ENCODE results near the gene BTBD19. TPM values are rescaled to one million over a fixed set of nuclear protein-coding genes. Genes with fewer than 3 reads are reported as not detected.

BTBD19 gene
- total RNA-seq, 1 experiment from 2014 or later = 11.6 TPM

DNA sequence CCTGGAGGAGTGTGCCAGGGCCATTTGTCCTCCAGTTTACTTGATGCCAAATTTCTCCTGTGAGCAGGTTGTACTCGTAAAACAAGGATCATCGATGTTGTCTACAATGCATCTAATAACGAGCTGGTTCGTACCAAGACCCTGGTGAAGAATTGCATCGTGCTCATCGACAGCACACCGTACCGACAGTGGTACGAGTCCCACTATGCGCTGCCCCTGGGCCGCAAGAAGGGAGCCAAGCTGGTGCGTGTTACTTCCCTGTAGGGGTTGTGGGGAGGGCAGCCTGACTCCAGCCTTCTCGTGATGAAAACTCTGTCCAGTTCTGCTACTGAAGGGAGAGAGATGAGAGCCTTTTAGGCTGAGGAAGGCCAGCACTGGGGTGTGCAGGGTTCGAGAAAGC is 30.8 kb upstream of the BTBD19 start:
- ATAC-seq (no peak), DNase-seq (ENCODE audit: low read depth, low spot score) (no peak)
- H3K9me2 ChIP-seq (ENCODE audit: insufficient read depth) = no peaks in the 10 kb centered on the region
- no peaks in the 10 kb centered on the region for H3K27me3 ChIP-seq (ENCODE audit: insufficient read depth, low read length)
- no peaks in the 10 kb centered on the region for H3K9me3 ChIP-seq (ENCODE audit: control insufficient read depth in 1 of 2, insufficient read depth in 1 of 2, low read depth in 1 of 2, low read length in 2 of 2)
- TF ChIP-seq, protein P1, sequence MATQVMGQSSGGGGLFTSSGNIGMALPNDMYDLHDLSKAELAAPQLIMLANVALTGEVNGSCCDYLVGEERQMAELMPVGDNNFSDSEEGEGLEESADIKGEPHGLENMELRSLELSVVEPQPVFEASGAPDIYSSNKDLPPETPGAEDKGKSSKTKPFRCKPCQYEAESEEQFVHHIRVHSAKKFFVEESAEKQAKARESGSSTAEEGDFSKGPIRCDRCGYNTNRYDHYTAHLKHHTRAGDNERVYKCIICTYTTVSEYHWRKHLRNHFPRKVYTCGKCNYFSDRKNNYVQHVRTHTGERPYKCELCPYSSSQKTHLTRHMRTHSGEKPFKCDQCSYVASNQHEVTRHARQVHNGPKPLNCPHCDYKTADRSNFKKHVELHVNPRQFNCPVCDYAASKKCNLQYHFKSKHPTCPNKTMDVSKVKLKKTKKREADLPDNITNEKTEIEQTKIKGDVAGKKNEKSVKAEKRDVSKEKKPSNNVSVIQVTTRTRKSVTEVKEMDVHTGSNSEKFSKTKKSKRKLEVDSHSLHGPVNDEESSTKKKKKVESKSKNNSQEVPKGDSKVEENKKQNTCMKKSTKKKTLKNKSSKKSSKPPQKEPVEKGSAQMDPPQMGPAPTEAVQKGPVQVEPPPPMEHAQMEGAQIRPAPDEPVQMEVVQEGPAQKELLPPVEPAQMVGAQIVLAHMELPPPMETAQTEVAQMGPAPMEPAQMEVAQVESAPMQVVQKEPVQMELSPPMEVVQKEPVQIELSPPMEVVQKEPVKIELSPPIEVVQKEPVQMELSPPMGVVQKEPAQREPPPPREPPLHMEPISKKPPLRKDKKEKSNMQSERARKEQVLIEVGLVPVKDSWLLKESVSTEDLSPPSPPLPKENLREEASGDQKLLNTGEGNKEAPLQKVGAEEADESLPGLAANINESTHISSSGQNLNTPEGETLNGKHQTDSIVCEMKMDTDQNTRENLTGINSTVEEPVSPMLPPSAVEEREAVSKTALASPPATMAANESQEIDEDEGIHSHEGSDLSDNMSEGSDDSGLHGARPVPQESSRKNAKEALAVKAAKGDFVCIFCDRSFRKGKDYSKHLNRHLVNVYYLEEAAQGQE (IDR thresholded peaks at IDR 0.05; ENCODE audit: low read depth) = no peak
- TF ChIP-seq, protein P2, sequence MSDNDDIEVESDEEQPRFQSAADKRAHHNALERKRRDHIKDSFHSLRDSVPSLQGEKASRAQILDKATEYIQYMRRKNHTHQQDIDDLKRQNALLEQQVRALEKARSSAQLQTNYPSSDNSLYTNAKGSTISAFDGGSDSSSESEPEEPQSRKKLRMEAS (IDR thresholded peaks at IDR 0.05) = no peak
- no peak for TF ChIP-seq EZH2phosphoT487 (IDR thresholded peaks at IDR 0.05; ENCODE audit: borderline replicate concordance)
- TF ChIP-seq EGR1 (IDR thresholded peaks at IDR 0.05; ENCODE audit: low read depth) = no peak
- no peak for TF ChIP-seq EZH2 (IDR thresholded peaks at IDR 0.05)
- no peak for TF ChIP-seq CEBPB (IDR thresholded peaks at IDR 0.05; ENCODE audit: low read depth)
- TF ChIP-seq SRF (IDR thresholded peaks at IDR 0.05; ENCODE audit: low read depth) = no peak
- no peak for TF ChIP-seq ZFX (IDR thresholded peaks at IDR 0.05)
- TF ChIP-seq RAD21 (IDR thresholded peaks at IDR 0.05; ENCODE audit: low read depth) = no peak
- no peak for TF ChIP-seq SP1 (IDR thresholded peaks at IDR 0.05; ENCODE audit: low read depth)
- no peak for TF ChIP-seq CBX3 (IDR thresholded peaks at IDR 0.05; ENCODE audit: low read depth)
- no peak for TF ChIP-seq TCF7L2 (IDR thresholded peaks at IDR 0.05; ENCODE audit: borderline replicate concordance, extremely low read depth, insufficient read depth, insufficient read length)
- no peak for TF ChIP-seq SIN3A (IDR thresholded peaks at IDR 0.05; ENCODE audit: low read depth)
- TF ChIP-seq, protein P3, sequence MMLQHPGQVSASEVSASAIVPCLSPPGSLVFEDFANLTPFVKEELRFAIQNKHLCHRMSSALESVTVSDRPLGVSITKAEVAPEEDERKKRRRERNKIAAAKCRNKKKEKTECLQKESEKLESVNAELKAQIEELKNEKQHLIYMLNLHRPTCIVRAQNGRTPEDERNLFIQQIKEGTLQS (IDR thresholded peaks at IDR 0.05) = no peak
- no peak for TF ChIP-seq ZNF274 (IDR thresholded peaks at IDR 0.05; ENCODE audit: low read depth, low read length)
- no peak for TF ChIP-seq POLR2A (IDR thresholded peaks at IDR 0.05; ENCODE audit: borderline replicate concordance, extremely low read depth, insufficient read depth, insufficient read length)
- H3K4me3 ChIP-seq (replicated peaks in 1 of 2; ENCODE audit: low read depth in 1 of 2, low read length in 2 of 2) = peak overlapping the region; percentile 92 to 99
- ChIA-PET RAD21 (ENCODE audit: low non-redundant PET in 1 of 2, low total read pairs in 2 of 2, uncharacterized antibody in 2 of 2, unreplicated experiment in 2 of 2) (no interaction called here), CTCF (no interaction called here), POLR2A (interaction anchor here (1.0 kb wide), 1 partner anchor 11 kb away, joined by 4 read pairs; no protein-coding TSS in a partner anchor)
- intact Hi-C loops (cut with micrococcal nuclease) = no loop called here
- H4K20me1 ChIP-seq (ENCODE audit: insufficient read depth) = peaks cover 18% of the 10 kb centered on the region; the same call in 1 of the 2 replicates
- no TSS peak for BruUV-seq (replicated peaks)
- H3K36me3 ChIP-seq (ENCODE audit: control insufficient read depth in 1 of 2, insufficient read depth in 2 of 2, low read length in 2 of 2) = peaks cover 28 to 49% of the 10 kb centered on the region in 2 experiments
- peaks cover 43% of the 10 kb centered on the region for H3K79me2 ChIP-seq (ENCODE audit: insufficient read depth, low read length)
- peak overlapping the region; percentile 100 for H3K9ac ChIP-seq (ENCODE audit: low read length)
- peak overlapping the region; percentile 99 for H3K4me2 ChIP-seq (ENCODE audit: low read length)
- no peak overlapping the region for H2AFZ ChIP-seq (ENCODE audit: low read depth, low read length, poor library complexity, severe bottlenecking)
- peak overlapping the region; percentile 86 for H3K27ac ChIP-seq (ENCODE audit: low read depth, low read length)
- peaks cover 10 to 24% of the 10 kb centered on the region in 2 experiments for H3K4me1 ChIP-seq (ENCODE audit: control insufficient read depth in 1 of 2, insufficient read depth in 2 of 2, low read length in 2 of 2)

Measured in HCT116 (cell line).